SIG-M5 treated with dmso at 0.1 percent for 504 hours (cell line): ENCODE data around the gene PGA3.
"Not testable (repeated sequence)": the region's sequence is repeated elsewhere in the genome, so short reads cannot be mapped to it uniquely, and the experiment has no call there.

Source experiments
- DNase-seq: peaks from one replicate; lab custom pipeline; 2025; ENCODE audit not compliant: unreplicated experiment; lab: John Stamatoyannopoulos, UW

The PGA3 gene

GRCh38 chr11:61170566-61170965 is 32.7 kb upstream of the PGA3 start:
- no peak for DNase-seq

GRCh38 chr11:61171907-61172306 is 31.4 kb upstream of the PGA3 start:
- no peak for DNase-seq

DNA sequence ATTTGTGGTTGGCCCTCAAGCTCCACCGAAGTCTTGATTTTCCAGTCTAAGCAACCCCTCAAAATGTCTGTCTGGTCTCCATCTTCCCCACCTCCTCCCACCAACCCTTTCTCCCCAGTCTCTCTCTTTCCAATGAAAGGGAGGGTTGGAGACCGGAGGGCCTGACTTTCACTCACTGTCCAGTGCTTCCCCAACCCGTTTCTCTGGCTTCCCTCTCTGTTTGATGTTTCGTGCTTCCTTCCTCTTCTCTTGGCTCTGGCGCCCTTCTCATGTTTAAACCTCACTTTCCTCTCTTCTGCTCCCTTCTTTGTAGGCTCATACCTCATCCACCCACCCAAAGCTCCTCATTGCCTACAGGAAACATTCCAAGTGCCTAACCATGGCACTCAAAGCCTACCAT is 31.0 kb upstream of the PGA3 start:
- DNase-seq = no peak

GRCh38 chr11:61172888-61173287 is 30.4 kb upstream of the PGA3 start:
- no peak for DNase-seq

DNA sequence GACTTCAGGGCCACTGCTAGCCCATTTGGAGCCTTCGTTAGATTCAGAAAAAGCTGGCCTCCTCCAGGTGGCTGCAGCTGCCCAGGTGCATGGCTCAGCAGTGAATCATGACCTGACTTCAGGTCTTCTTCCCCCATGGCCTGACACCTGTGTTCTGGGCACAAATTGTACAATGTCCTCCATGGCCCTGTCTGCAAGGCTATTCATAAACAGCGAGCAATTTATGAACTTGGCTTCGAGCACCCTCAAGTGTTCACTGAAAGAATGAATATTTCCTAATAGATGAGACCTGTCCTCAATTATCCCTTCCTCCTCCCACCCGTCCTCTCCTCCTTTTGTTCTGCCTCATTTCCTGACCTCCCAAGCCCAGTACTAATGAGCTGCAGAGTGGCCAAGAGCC is 29.9 kb upstream of the PGA3 start:
- no peak for DNase-seq

DNA sequence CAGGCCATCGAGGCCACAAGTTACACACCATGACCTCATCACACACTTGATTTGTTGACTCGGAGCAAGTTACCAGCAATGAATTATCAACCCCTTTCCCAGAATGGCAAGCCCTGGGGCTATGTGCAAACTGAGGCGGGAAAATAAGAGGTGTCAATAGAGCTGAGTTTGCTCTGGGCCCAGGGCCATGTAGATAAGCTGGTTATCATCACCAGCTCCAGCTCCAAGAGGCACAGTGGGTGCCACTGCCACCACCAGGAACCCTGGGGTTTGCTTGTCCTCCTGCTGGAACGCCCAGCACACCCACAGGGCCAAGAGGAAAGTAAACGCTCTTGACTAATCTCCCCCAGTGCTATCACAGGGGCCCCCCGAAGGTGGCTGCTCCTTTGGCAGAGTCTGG is 29.0 kb upstream of the PGA3 start:
- DNase-seq = no peak

DNA sequence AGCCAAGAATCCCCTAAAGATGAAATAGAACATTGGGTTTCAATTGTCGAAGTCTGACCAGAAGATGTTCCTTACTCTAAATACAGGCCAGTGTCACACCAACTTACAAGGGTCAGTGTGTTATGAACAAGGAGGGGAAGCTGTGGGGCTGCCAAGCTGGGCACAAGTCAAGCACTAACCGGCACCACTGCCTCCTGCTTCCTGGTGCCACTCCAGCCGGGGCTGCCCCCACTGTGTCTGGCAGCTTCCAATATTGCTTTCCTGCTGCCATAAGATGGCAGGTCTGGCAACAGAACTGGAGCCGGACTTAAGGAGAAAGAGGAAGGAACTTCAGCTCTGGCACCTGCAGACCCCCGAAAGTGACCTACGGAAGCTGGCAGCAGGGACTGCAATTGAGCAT is 28.4 kb upstream of the PGA3 start:
- DNase-seq = no peak

GRCh38 chr11:61176446-61176845 is 26.9 kb upstream of the PGA3 start:
- DNase-seq = no peak

DNA sequence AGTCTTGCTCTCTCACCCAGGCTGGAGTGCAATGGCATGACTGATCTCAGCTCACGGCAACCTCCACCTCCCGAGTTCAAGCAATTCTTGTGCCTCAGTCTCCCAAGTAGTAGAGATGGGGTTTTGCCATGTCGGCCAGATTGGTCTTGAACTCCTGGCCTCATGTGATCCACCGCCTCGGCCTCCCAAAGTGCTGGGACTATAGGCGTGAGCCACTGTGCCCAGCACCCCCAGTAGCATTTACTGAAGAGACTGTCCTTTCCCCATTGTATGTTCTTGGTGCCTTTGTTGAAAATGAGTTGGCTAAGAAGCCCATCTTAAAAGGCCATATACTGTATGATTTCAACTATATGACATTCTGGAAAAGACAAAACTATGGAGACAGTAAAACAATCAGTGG is 23.1 kb upstream of the PGA3 start:
- not testable (repeated sequence) for DNase-seq

- DNase-seq = no peak
These were observed 21.8 kb upstream of the PGA3 start for GRCh38 chr11:61181489-61181888.

GRCh38 chr11:61183645-61184044 is 19.7 kb upstream of the PGA3 start:
- DNase-seq = no peak

GRCh38 chr11:61186504-61186903 is 16.8 kb upstream of the PGA3 start:
- DNase-seq = no peak

GRCh38 chr11:61187505-61188130 is 15.7 kb upstream of the PGA3 start:
- DNase-seq = peak; percentile 49

GRCh38 chr11:61189933-61190332 is 13.4 kb upstream of the PGA3 start:
- no peak for DNase-seq

- no peak for DNase-seq
These were observed 9.7 kb upstream of the PGA3 start for GRCh38 chr11:61193596-61193995.

DNA sequence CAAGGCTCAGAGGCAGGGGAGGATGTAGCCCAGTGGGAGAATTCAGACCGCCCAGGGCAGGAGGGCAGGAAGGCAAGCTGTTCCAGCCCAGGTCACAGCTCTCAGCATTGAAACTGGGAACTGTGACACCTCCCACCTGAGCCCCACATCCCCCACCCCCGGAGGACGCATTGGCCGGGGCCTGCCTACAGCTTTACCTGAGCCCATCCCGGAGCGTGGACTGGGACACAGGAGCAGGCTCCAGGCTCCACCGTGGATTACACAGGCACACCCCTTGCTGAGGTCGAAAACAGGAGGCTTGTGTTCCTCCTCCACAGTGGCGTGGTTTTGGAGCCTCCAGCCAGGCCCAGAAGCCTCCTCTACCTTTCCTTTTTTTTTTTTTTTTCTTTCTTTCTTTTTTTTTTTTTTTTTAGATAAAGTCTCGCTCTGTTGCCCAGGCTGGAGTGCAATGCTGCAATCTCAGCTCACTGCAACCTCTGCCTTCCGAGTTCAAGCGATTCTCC is 9.1 kb upstream of the PGA3 start:
- DNase-seq = no peak

- no peak for DNase-seq
These were observed 8.2 kb upstream of the PGA3 start for GRCh38 chr11:61194981-61195695.

GRCh38 chr11:61195719-61196118 is 7.6 kb upstream of the PGA3 start:
- no peak for DNase-seq

GRCh38 chr11:61198361-61198760 is 5.0 kb upstream of the PGA3 start:
- no peak for DNase-seq

- no peak for DNase-seq
These were observed 4.3 kb upstream of the PGA3 start for GRCh38 chr11:61198948-61199523.

DNA sequence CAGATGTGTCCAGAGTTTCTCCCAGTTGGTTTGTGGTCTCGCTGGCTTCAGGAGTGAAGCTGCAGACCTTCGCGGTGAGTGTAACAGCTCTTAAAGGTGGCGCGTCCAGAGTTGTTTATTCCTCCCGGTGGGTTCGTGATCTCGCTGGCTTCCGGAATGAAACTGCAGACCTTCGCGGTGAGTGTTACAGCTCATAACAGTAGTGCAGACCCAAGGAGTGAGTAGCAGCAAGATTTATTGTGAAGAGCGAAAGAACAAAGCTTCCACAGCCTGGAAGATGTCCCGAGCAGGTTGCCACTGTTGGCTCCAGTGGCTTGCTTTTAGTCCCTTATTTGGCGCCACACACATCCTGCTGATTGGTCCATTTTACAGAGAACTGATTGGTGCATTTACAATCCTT is 1.8 kb upstream of the PGA3 start:
- no peak for DNase-seq

DNA sequence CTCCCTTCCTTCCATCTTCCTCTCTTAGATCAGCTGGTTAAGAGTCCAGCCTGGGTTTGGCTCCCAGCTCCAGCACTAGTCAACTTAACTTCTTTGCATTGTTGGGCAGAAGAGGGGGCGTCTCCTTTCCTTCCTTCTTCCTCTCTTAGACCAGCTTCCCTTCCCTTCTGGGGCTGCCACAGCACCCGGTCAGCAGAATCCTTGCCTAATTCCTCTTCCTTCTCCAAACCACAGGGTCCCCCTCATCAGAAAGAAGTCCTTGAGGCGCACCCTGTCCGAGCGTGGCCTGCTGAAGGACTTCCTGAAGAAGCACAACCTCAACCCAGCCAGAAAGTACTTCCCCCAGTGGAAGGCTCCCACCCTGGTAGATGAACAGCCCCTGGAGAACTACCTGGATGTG is 558 bp downstream of the PGA3 start:
- DNase-seq = not testable (repeated sequence)
